ENCODE data around the gene PDC.

GRCh38 chr1:186465946-186466345 lies 5.0 kb upstream of the PDC start:
- TF ChIP-seq CTCF (IDR thresholded peaks at IDR 0.05) (no peak), POLR2A (IDR thresholded peaks at IDR 0.05) (no peak)

Data from heart left ventricle (tissue), 13 donors.